Measurements from ENCODE around the gene GIPC1.
"Not testable (repeated sequence)": the region's sequence is repeated elsewhere in the genome, so short reads cannot be mapped to it uniquely, and the experiment has no call there.

GIPC1 gene

DNA sequence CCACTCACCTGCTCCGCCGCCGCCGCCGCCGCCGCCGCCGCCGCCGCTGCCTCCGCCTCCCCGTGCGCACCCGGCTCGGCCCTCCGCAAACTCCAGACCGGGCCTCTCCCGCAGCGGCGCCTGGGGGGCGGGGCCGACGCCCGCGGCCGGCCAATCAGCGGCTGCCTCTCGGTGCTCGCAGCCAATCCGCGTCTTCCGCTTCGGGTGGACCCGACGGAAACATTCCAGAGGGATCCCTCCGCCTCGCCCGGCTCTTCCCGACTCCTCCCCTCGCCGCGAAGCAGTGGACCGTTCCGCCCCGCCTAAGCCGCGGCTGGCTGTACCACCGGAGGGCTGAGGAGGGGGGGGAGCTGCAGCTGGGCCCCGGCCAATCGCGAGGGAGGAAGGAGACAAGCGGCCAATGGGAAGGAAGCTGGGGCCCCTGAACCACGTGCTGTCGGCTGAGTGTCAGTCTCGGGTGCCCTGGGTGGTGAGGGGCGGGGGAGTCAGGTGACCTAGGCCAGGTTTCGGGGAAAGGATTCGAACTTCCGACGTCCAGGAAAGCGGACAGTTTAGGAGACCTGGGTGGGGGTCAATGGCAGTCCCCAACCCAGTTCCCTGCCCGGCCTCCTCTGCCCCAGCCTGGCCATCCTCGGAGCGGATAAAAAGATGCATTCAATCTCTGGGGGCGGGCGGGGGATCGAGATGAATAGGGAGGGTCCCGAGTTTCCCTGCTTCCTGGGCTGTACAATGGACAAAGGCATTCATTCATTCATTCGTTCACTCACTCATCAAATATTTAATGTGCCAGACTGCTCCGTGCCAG lies at the start of gene GIPC1:
Gene GIPC1, minus strand, starts transcription at position 99 of the 805 bp plus-strand sequence. CDS start 13,151 bp downstream, outside the sequence.
- in situ Hi-C loops (cut with HindIII; ENCODE audit: low sequenced_read_pairs): no loop called here

DNA sequence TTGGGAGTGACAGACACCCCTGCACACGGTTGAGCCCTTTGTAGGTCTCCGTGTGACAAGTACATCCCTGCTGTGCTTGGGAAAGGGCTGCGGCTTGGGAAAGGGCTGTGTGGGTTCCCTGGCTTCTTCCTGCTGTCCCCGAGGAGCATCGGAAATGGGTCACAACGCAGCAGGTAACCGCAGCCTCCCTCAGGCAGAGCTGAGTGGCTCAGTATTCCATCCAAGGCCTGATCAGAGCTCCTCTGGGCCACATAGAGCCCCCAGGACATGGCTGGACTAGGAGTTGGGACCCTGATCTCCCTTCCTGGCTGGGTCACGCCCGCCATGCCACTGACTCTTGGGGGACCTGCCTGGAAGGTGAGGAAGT lies 49.8 kb upstream of the GIPC1 start:
- in situ Hi-C loops (cut with HindIII; ENCODE audit: low sequenced_read_pairs): no loop called here

DNA sequence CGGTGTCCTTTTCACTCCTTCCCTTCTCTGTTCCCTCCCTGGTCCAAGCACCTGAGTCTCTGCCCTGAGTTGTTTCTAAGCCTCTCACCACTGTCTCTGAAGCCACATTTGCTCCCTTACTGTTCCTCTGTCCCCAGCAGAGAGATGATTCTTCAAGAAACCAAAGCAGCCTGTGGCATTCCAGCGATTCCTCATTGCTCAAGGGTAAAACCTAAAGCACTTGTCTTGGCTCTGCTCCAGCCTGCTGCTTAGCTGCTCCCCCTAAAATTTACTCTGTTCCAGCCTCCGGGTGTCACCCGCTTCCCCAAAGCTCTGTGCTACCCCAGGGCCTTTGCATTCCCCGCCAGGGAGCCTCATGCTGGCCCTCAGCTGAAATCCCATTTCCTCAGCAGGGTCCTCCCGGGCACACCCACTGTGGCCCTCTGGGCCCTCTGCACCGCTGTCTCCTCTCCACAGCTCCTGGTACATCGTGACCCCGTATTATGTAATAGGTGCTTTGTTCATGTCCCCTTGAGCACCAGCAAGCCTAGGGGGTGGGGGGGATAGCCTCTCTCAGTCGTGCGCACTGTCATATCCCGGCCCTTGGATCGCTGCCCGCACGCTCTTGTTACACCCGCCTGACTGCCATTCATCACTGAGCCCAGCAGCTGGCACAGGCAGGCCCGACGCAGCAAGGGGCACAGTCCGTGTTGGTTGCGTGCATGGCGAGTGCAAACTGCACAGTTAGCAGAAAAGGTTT lies 49.2 kb upstream of the GIPC1 start:
- in situ Hi-C loops (cut with HindIII; ENCODE audit: low sequenced_read_pairs): no loop called here

- in situ Hi-C loops (cut with HindIII; ENCODE audit: low sequenced_read_pairs): no loop called here
Observed at GRCh38 chr19:14544047-14544446, 48.1 kb upstream of the GIPC1 start.

- in situ Hi-C loops (cut with HindIII; ENCODE audit: low sequenced_read_pairs): no loop called here
Observed at GRCh38 chr19:14542711-14543328, 46.9 kb upstream of the GIPC1 start.

DNA sequence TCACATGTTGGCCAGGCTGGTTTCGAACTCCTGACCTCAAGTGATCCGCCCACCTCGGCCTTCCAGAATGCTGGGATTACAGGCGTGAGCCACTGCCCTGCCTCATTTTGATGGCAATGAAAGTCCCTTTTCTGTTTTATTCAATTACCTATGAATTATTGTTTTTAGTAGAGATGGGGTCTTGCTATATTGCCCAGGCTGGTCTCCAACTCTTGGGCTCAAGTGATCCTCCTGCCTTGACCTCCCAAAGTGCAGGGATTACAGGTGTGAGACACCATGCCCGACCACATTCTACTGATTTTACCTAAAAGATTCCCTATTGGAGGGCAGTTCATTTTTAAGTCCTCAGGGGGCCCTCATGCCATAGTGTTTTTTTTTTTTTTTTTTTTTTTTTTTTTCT lies 46.1 kb upstream of the GIPC1 start:
- in situ Hi-C loops (cut with HindIII; ENCODE audit: low sequenced_read_pairs): not testable (repeated sequence)

GRCh38 chr19:14540741-14541525 lies 45.0 kb upstream of the GIPC1 start:
- in situ Hi-C loops (cut with HindIII; ENCODE audit: low sequenced_read_pairs): no loop called here

DNA sequence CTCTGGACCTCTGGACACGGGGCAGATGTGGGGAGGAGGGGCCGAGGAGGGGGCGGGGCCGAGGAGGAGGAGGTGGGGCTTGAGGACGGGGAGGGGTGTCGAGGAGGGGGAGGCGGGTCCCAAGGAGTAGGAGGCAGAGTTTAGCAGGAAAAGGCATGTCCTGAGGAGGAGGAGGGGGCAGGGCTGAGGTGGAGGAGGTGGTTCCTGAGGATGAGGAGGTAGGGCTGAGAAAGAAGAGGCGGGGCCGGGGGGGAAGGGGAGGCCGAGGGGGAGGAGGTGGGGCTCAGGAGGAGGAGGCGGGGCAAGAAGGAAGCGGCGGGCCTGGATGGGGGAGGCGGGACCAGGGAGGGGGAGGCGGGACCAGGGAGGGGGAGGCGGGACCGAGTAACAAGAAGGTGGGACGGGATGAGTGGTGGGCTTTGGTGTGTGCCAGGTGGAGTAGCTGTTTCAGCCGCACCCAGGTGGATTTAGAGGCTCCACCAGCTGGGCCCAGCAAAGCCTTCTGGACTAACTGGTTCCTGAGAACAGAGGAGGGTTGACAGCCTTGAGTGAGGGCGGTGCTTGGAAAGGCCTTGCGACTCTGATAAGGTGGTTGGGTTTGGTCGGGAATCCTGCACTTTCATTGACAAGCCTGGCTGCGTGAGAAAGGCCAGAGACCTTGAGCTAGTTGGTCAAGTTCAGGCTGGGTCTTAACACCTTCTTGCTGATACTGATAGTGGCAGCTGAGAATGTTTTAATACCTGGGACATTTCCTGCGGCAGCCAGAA lies 41.2 kb upstream of the GIPC1 start:
- in situ Hi-C loops (cut with HindIII; ENCODE audit: low sequenced_read_pairs): no loop called here

GRCh38 chr19:14533450-14533849 lies 37.5 kb upstream of the GIPC1 start:
- in situ Hi-C loops (cut with HindIII; ENCODE audit: low sequenced_read_pairs): no loop called here

- in situ Hi-C loops (cut with HindIII; ENCODE audit: low sequenced_read_pairs): no loop called here
Observed at GRCh38 chr19:14530506-14530905, 34.6 kb upstream of the GIPC1 start.

- in situ Hi-C loops (cut with HindIII; ENCODE audit: low sequenced_read_pairs): no loop called here
Observed at GRCh38 chr19:14530005-14530348, 34.0 kb upstream of the GIPC1 start.

DNA sequence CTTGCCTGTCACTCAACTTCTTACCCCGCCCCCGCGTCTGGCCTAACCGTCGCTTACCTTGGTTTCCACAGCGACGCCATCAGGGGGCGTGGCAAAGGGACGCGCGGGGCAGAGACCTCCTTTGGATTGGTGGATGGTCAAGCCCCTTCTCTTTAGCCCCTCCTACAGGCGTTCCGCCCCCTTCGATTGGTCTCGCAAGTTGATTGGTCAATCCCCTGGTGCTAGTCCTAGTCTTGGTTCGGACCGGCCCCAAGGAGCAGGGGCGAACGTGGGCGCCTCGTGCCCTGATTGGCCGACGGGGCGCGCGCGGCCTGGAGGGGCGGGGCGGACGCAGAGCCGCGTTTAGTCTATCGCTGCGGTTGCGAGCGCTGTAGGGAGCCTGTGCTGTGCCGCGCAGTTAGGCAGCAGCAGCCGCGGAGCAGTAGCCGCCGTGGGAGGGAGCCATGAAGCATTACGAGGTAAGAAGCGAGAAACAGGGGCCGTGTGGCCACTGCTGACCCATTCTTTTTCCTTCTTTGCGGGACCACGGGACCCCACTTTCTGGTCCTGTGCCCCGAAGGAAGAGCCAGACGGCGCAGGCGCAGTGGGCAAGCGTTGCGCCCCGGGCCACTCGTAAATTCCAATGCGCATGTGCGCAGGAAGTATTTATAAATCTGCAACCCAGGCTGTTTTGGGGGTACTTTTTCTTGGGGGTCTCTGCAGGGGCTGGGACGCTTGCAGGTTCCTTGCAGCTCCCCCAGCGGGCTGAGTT lies 33.5 kb upstream of the GIPC1 start, which contains the start of gene TECR:
Gene TECR, plus strand, starts transcription at position 341 of the 751 bp plus-strand sequence. Its CDS starts 103 bp downstream, at position 444.
- in situ Hi-C loops (cut with HindIII; ENCODE audit: low sequenced_read_pairs): no loop called here

DNA sequence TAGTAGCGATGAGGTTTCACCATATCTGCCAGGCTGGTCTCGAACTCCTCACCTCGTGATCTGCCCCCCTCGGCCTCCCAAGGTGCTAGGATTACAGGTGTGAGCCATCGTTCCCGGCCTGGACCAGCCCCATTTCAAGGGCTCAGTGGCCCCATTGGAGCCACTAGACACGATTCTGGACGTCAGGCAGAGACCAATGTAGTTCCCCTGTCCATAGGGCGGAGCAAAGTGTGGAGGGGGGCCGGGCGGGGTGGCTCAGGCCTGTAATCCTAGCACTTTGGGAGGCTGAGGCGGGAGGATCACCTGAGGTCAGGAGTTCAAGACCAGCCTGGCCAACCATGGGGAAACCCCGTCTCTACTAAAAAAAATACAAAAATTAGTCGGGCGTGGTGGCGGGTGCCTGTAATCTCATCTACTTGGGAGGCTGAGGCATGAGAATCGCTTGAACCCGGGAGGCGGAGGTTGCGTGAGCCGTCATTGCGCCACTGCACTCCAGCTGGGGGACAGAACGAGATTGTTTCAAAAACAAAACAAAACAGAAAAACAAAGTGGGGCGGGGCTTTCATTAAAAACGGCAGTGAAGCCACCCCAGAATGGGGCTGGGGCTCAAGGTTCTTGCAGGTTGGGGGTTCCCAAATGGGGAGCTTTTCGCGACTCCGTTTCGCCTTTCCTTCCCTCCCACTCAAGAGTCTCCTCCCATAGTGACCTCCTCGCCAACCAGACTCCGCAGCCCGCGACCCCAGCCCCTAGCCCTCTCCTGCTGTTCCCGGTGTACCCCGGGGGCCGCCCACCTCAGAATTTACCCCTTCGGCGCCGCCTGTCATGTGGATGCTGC lies 32.7 kb upstream of the GIPC1 start:
- in situ Hi-C loops (cut with HindIII; ENCODE audit: low sequenced_read_pairs): no loop called here

GRCh38 chr19:14526423-14526822 lies 30.5 kb upstream of the GIPC1 start:
- in situ Hi-C loops (cut with HindIII; ENCODE audit: low sequenced_read_pairs): no loop called here

GRCh38 chr19:14525729-14526128 lies 29.8 kb upstream of the GIPC1 start:
- in situ Hi-C loops (cut with HindIII; ENCODE audit: low sequenced_read_pairs): no loop called here

- in situ Hi-C loops (cut with HindIII; ENCODE audit: low sequenced_read_pairs): no loop called here
Observed at GRCh38 chr19:14520543-14520942, 24.6 kb upstream of the GIPC1 start.

DNA sequence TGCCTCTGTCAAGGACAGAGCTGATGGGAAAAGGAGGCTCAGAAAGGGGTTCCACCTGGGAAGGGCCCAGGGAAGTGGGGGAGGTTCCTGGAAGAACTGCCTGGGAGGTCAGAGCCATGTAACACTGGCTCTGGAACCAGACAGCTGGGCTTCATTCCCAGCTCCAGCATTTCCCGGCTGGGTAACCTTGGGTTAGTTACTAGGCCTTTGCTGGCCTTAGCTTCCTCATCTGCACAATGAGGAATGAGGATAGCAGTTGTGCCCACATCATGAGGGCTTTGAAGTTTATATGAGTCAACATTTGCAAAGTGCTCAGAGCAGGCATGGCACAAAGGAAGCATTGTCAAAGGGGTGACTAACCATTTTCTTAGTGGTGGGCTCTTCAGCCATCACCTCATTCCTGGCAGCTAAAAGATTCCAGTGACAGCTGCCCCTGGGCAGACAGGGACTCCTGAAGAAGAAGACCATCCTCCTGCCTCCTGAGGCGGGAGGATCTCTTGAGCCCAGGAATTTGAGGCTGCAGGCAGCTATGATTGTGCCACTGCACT lies 24.0 kb upstream of the GIPC1 start:
- in situ Hi-C loops (cut with HindIII; ENCODE audit: low sequenced_read_pairs): no loop called here

DNA sequence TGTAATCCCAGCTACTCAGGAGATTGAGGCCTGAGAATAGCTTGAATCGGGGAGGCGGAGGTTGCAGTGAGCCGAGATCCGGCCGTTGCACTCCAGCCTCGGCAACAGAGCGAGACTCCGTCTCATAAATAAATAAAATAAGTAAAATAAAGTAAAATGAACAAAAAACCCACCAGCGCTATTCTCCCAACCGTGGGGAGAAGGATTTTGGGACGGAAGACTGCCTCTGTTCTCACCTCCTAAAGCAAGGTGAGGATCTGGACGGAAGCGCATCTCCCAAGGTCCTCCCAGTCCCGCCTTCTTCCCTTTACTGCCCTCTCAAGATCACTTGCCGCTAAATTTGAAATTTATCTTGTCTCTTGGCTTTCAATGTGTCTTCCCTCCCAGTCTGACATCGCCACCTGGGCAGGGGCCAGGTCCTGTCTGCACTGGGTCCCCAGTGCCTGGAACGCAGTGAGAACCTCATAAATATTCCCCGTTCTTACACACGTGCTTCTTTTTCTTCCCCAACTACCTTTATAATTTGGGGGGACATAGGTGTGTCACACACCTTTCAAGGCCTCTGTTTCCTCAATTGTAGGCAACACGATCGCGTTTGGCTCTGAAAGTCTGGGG lies 23.4 kb upstream of the GIPC1 start:
- in situ Hi-C loops (cut with HindIII; ENCODE audit: low sequenced_read_pairs): no loop called here
